Type B pancreatic cell (in vitro differentiated cells): ENCODE results near the gene HECA. TPM values are rescaled to one million over a fixed set of nuclear protein-coding genes. Genes with fewer than 3 reads are reported as not detected.

Source experiments
- DNase-seq: peaks from one replicate; pipeline ENCODE4 v3.0.0; 2021; ENCODE audit warnings: mixed read lengths; ENCODE audit not compliant: unreplicated experiment; ENCODE audit errors: extremely low spot score
- H3K27ac Mint-ChIP-seq: 2 replicates; pipeline ENCODE4 v1.8.0; 2021; ENCODE audit warnings: mild to moderate bottlenecking, mixed read lengths
- H3K27me3 Mint-ChIP-seq: 2 replicates; pipeline ENCODE4 v1.8.0; 2021; ENCODE audit warnings: mixed read lengths
- H3K36me3 Mint-ChIP-seq: 2 replicates; pipeline ENCODE4 v1.8.0; 2021; ENCODE audit warnings: mixed read lengths
- H3K4me1 Mint-ChIP-seq: one replicate; pipeline ENCODE4 v1.8.0; 2021; ENCODE audit warnings: mixed read lengths; ENCODE audit not compliant: unreplicated experiment
- H3K4me3 Mint-ChIP-seq: 2 replicates; pipeline ENCODE4 v1.8.0; 2021; ENCODE audit warnings: mild to moderate bottlenecking, mixed read lengths
- H3K9me3 Mint-ChIP-seq: 2 replicates; pipeline ENCODE4 v1.8.0; 2021; ENCODE audit warnings: mixed read lengths
- CTCF ChIP-seq: fragments of 200-600 bp; sonication (generic); conservative IDR thresholded peaks from 2 replicates; pipeline ENCODE4 v1.5.0; 2021; ENCODE audit warnings: antibody characterized with exemption, mild to moderate bottlenecking
- total RNA-seq: library from RNA; stranded (reverse); gene quantifications from 2 replicates; pipeline ENCODE4 v1.2.1, GENCODE V29; 2021; ENCODE audit warnings: low replicate concordance

Gene HECA
- total RNA-seq, 1 donor from 2014 or later, result 17.8 TPM

- DNase-seq, result no peak
- Mint-ChIP-seq H3K36me3 (no peaks in the 10 kb centered on the region), H3K27me3 (no peaks in the 10 kb centered on the region), H3K4me1 (peaks cover 53% of the 10 kb centered on the region), H3K9me3 (peaks cover 4% of the 10 kb centered on the region), H3K4me3 (peak overlapping the region; percentile 54), H3K27ac (peak overlapping the region; percentile 62)
- TF ChIP-seq CTCF, result no peak
Measured at GRCh38 chr6:139151425-139152087, 16.7 kb downstream of the HECA start.

- Mint-ChIP-seq H3K27me3 (no peaks in the 10 kb centered on the region), H3K4me1 (peaks cover 55% of the 10 kb centered on the region), H3K27ac (no peak overlapping the region), H3K9me3 (peaks cover 4% of the 10 kb centered on the region), H3K4me3 (no peak overlapping the region), H3K36me3 (no peaks in the 10 kb centered on the region)
- no peak for TF ChIP-seq CTCF
- no peak for DNase-seq
Measured at GRCh38 chr6:139152088-139152891, 17.4 kb downstream of the HECA start.

GRCh38 chr6:139152892-139153271, 18.0 kb downstream of the HECA start:
- Mint-ChIP-seq H3K4me3 (no peak overlapping the region), H3K36me3 (peaks cover 5% of the 10 kb centered on the region), H3K9me3 (peaks cover 7% of the 10 kb centered on the region), H3K27ac (no peak overlapping the region), H3K4me1 (peaks cover 50% of the 10 kb centered on the region), H3K27me3 (no peaks in the 10 kb centered on the region)
- TF ChIP-seq CTCF, result no peak
- DNase-seq, result no peak

GRCh38 chr6:139153855-139154254, 19.0 kb downstream of the HECA start:
- Mint-ChIP-seq H3K4me1 (peaks cover 46% of the 10 kb centered on the region), H3K36me3 (peaks cover 5% of the 10 kb centered on the region), H3K27me3 (no peaks in the 10 kb centered on the region), H3K4me3 (no peak overlapping the region), H3K27ac (no peak overlapping the region), H3K9me3 (peaks cover 4% of the 10 kb centered on the region)
- DNase-seq, result no peak
- TF ChIP-seq CTCF, result no peak

GRCh38 chr6:139154881-139155547, 20.1 kb downstream of the HECA start:
- Mint-ChIP-seq H3K4me3 (no peak overlapping the region), H3K27ac (peak overlapping the region; percentile 61), H3K9me3 (peaks cover 3% of the 10 kb centered on the region), H3K27me3 (no peaks in the 10 kb centered on the region), H3K36me3 (peaks cover 5% of the 10 kb centered on the region), H3K4me1 (peaks cover 35% of the 10 kb centered on the region)
- TF ChIP-seq CTCF, result no peak
- no peak for DNase-seq
